NB4 (cell line): ENCODE measurements around the gene ASNSD1.

ENCODE experiments used
- CTCF ChIP-seq: IDR thresholded peaks from one replicate; pipeline ENCODE4 v1.5.1; 2012; ENCODE audit warnings: low read depth, low read length
- MAX ChIP-seq: IDR thresholded peaks from 2 replicates; pipeline ENCODE4 v1.6.1; 2011; ENCODE audit warnings: low read depth, low read length
- MYC ChIP-seq: IDR thresholded peaks from 2 replicates; pipeline ENCODE4 v1.6.1; 2011; ENCODE audit warnings: low read depth, low read length

GRCh38 chr2:189696223-189696622, 35.0 kb downstream of the ASNSD1 start:
- TF ChIP-seq CTCF (no peak), MYC (no peak), MAX (no peak)
